Activated CD4-positive, alpha-beta memory T cell treated with anti-CD3 and anti-CD28 coated beads, Interleukin-2, amount 10 ng/mL, durations not matched to agents 7 days and 5 days (primary cell): ENCODE data around the gene TSPAN16. TPM values are rescaled to one million over a fixed set of nuclear protein-coding genes. Genes with fewer than 3 reads are reported as not detected.

Experiments
- CTCF ChIA-PET: fragments of 350-600 bp; sonication (Branson Sonifier 250); formaldehyde crosslinking; loops from one replicate; lab custom pipeline; 2021; ENCODE audit warnings: antibody characterized with exemption, inconsistent platforms; lab: Charles Lee
- POLR2A ChIA-PET: fragments of 350-600 bp; sonication (Branson Sonifier 250); formaldehyde crosslinking; loops from one replicate; lab custom pipeline; 2021; ENCODE audit warnings: antibody characterized with exemption; lab: Charles Lee
- DNase-seq: peaks from one replicate; pipeline ENCODE4 v3.0.0-alpha.2; 2020
- H3K27ac Mint-ChIP-seq: one replicate; pipeline ENCODE4 v1.8.0; 2021; ENCODE audit warnings: mild to moderate bottlenecking, mixed read lengths
- H3K27me3 Mint-ChIP-seq: one replicate; pipeline ENCODE4 v1.8.0; 2021; ENCODE audit warnings: mixed read lengths
- H3K36me3 Mint-ChIP-seq: one replicate; pipeline ENCODE4 v1.8.0; 2021; ENCODE audit warnings: low read depth, mixed read lengths
- H3K4me1 Mint-ChIP-seq: one replicate; pipeline ENCODE4 v1.8.0; 2021; ENCODE audit warnings: mixed read lengths
- H3K4me3 Mint-ChIP-seq: one replicate; pipeline ENCODE4 v1.8.0; 2021; ENCODE audit warnings: mild to moderate bottlenecking, mixed read lengths
- H3K9me3 Mint-ChIP-seq: one replicate; pipeline ENCODE4 v1.8.0; 2021; ENCODE audit warnings: mixed read lengths
- total RNA-seq, 2 experiments: library from RNA; stranded (reverse); gene quantifications; one replicate each; pipeline ENCODE4 v1.2.3, GENCODE V29; 2021

The TSPAN16 gene
- total RNA-seq, result not detected

- H3K27me3 Mint-ChIP-seq, result peaks cover 32% of the 10 kb centered on the region
- no peak within 1 kb of the TSS for H3K27ac Mint-ChIP-seq
- DNase-seq, result no peak
- H3K9me3 Mint-ChIP-seq, result no peaks in the 10 kb centered on the region
- H3K4me1 Mint-ChIP-seq, result peaks cover 9% of the 10 kb centered on the region
- no peak within 1 kb of the TSS for H3K4me3 Mint-ChIP-seq
- no peaks in the 10 kb centered on the region for H3K36me3 Mint-ChIP-seq
- ChIA-PET POLR2A (interaction anchor here (0.8 kb wide), 1 partner anchor 131 kb away, joined by 3 read pairs; no protein-coding TSS in a partner anchor), CTCF (no interaction called here)
These were observed at the start of gene TSPAN16 for GRCh38 chr19:11295665-11296245. Gene TSPAN16 (plus strand): TSS chr19:11296160. CDS start chr19:11296298, 138 bp downstream.

GRCh38 chr19:11246941-11247340, 49.0 kb upstream of the TSPAN16 start:
- Mint-ChIP-seq H3K36me3 (no peaks in the 10 kb centered on the region), H3K9me3 (no peaks in the 10 kb centered on the region), H3K27ac (no peak overlapping the region), H3K4me1 (peaks cover 4% of the 10 kb centered on the region), H3K27me3 (peaks cover 7% of the 10 kb centered on the region), H3K4me3 (no peak overlapping the region)
- CTCF ChIA-PET, result no interaction called here
- POLR2A ChIA-PET, result no interaction called here
- no peak for DNase-seq

GRCh38 chr19:11247391-11247790, 48.6 kb upstream of the TSPAN16 start:
- ChIA-PET POLR2A (no interaction called here), CTCF (no interaction called here)
- no peak for DNase-seq
- Mint-ChIP-seq H3K36me3 (no peaks in the 10 kb centered on the region), H3K27ac (no peak overlapping the region), H3K9me3 (no peaks in the 10 kb centered on the region), H3K27me3 (peaks cover 5% of the 10 kb centered on the region), H3K4me1 (peaks cover 4% of the 10 kb centered on the region), H3K4me3 (no peak overlapping the region)

- no peak overlapping the region for H3K27ac Mint-ChIP-seq
These were observed 48.0 kb upstream of the TSPAN16 start for GRCh38 chr19:11247934-11248333.

GRCh38 chr19:11248852-11249251, 47.1 kb upstream of the TSPAN16 start:
- POLR2A ChIA-PET, result no interaction called here
- Mint-ChIP-seq H3K4me3 (no peak overlapping the region), H3K36me3 (no peaks in the 10 kb centered on the region), H3K27ac (no peak overlapping the region), H3K27me3 (peaks cover under 1% of the 10 kb centered on the region), H3K9me3 (no peaks in the 10 kb centered on the region), H3K4me1 (peaks cover under 1% of the 10 kb centered on the region)
- CTCF ChIA-PET, result no interaction called here
- DNase-seq, result no peak

More at GRCh38 chr19:11247934-11248333, 48.0 kb upstream of the TSPAN16 start:
- Mint-ChIP-seq H3K9me3 (no peaks in the 10 kb centered on the region), H3K4me1 (peaks cover 4% of the 10 kb centered on the region), H3K36me3 (no peaks in the 10 kb centered on the region), H3K4me3 (no peak overlapping the region), H3K27me3 (peaks cover 5% of the 10 kb centered on the region)
- CTCF ChIA-PET, result no interaction called here
- no peak for DNase-seq
- POLR2A ChIA-PET, result no interaction called here

GRCh38 chr19:11251217-11251616, 44.7 kb upstream of the TSPAN16 start:
- no peak for DNase-seq
- no peak overlapping the region for H3K27ac Mint-ChIP-seq
- no peaks in the 10 kb centered on the region for H3K4me1 Mint-ChIP-seq
- H3K9me3 Mint-ChIP-seq, result no peaks in the 10 kb centered on the region
- CTCF ChIA-PET, result no interaction called here
- POLR2A ChIA-PET, result no interaction called here
- H3K4me3 Mint-ChIP-seq, result no peak overlapping the region
- peaks cover 2% of the 10 kb centered on the region for H3K27me3 Mint-ChIP-seq
- no peaks in the 10 kb centered on the region for H3K36me3 Mint-ChIP-seq

GRCh38 chr19:11251650-11252314, 44.2 kb upstream of the TSPAN16 start:
- Mint-ChIP-seq H3K27me3 (peaks cover 2% of the 10 kb centered on the region), H3K9me3 (no peaks in the 10 kb centered on the region), H3K4me3 (no peak overlapping the region), H3K27ac (no peak overlapping the region), H3K36me3 (no peaks in the 10 kb centered on the region), H3K4me1 (no peaks in the 10 kb centered on the region)
- ChIA-PET CTCF (interaction anchor here (0.6 kb wide), 1 partner anchor 129 kb away, joined by 3 read pairs; no protein-coding TSS in a partner anchor), POLR2A (no interaction called here)
- no peak for DNase-seq

- H3K4me1 Mint-ChIP-seq, result no peaks in the 10 kb centered on the region
- DNase-seq, result no peak
- H3K36me3 Mint-ChIP-seq, result no peaks in the 10 kb centered on the region
- CTCF ChIA-PET, result interaction anchor here (0.6 kb wide), 1 partner anchor 128 kb away, joined by 3 read pairs; no protein-coding TSS in a partner anchor
- H3K27me3 Mint-ChIP-seq, result peaks cover 2% of the 10 kb centered on the region
- no peak overlapping the region for H3K4me3 Mint-ChIP-seq
- H3K27ac Mint-ChIP-seq, result no peak overlapping the region
- POLR2A ChIA-PET, result no interaction called here
- no peaks in the 10 kb centered on the region for H3K9me3 Mint-ChIP-seq
These were observed 43.1 kb upstream of the TSPAN16 start for GRCh38 chr19:11252665-11253355.

- Mint-ChIP-seq H3K27ac (no peak overlapping the region), H3K27me3 (peaks cover 5% of the 10 kb centered on the region), H3K4me3 (no peak overlapping the region), H3K36me3 (no peaks in the 10 kb centered on the region), H3K4me1 (no peaks in the 10 kb centered on the region), H3K9me3 (no peaks in the 10 kb centered on the region)
- no peak for DNase-seq
- CTCF ChIA-PET, result interaction anchor here (0.9 to 1.0 kb wide), 3 partner anchors 11 to 12 kb away, joined by 3 to 4 read pairs (median 3); no protein-coding TSS in a partner anchor
- POLR2A ChIA-PET, result no interaction called here
These were observed 41.3 kb upstream of the TSPAN16 start for GRCh38 chr19:11254666-11255065.

GRCh38 chr19:11256189-11256588, 39.8 kb upstream of the TSPAN16 start:
- H3K9me3 Mint-ChIP-seq, result no peaks in the 10 kb centered on the region
- no peak overlapping the region for H3K4me3 Mint-ChIP-seq
- ChIA-PET CTCF (no interaction called here), POLR2A (no interaction called here)
- no peaks in the 10 kb centered on the region for H3K36me3 Mint-ChIP-seq
- H3K27ac Mint-ChIP-seq, result no peak overlapping the region
- no peak for DNase-seq
- H3K4me1 Mint-ChIP-seq, result peaks cover 2% of the 10 kb centered on the region
- H3K27me3 Mint-ChIP-seq, result peaks cover 16% of the 10 kb centered on the region

GRCh38 chr19:11257846-11258380, 38.0 kb upstream of the TSPAN16 start:
- DNase-seq, result no peak
- no peak overlapping the region for H3K27ac Mint-ChIP-seq
- H3K9me3 Mint-ChIP-seq, result no peaks in the 10 kb centered on the region
- peaks cover 27% of the 10 kb centered on the region for H3K27me3 Mint-ChIP-seq
- no peak overlapping the region for H3K4me3 Mint-ChIP-seq
- CTCF ChIA-PET, result interaction anchor here (0.6 kb wide), 1 partner anchor 10 kb away, joined by 3 read pairs; no protein-coding TSS in a partner anchor
- H3K4me1 Mint-ChIP-seq, result peaks cover 4% of the 10 kb centered on the region
- POLR2A ChIA-PET, result interaction anchor here (0.7 kb wide), 1 partner anchor 509 kb away, joined by 3 read pairs; the partner anchor contains the start of gene ZNF441
- H3K36me3 Mint-ChIP-seq, result no peaks in the 10 kb centered on the region

GRCh38 chr19:11260996-11261395, 35.0 kb upstream of the TSPAN16 start:
- no peak for DNase-seq
- CTCF ChIA-PET, result no interaction called here
- no peak overlapping the region for H3K27ac Mint-ChIP-seq
- H3K36me3 Mint-ChIP-seq, result no peaks in the 10 kb centered on the region
- H3K4me1 Mint-ChIP-seq, result peaks cover 4% of the 10 kb centered on the region
- POLR2A ChIA-PET, result no interaction called here
- peak overlapping the region; percentile 4 for H3K4me3 Mint-ChIP-seq
- no peaks in the 10 kb centered on the region for H3K9me3 Mint-ChIP-seq
- peaks cover 51% of the 10 kb centered on the region for H3K27me3 Mint-ChIP-seq
